ENCODE results near the gene KCNQ1. TPM values are rescaled to one million over a fixed set of nuclear protein-coding genes. Genes with fewer than 3 reads are reported as not detected.

KCNQ1 gene
- total and polyA plus RNA-seq, 9 of the 15 experiments (the other 6 are each of a cell fraction or from before 2014, with no cell fraction given) = 0.44 TPM; not detected in 8

GRCh38 chr11:2461253-2461955 is 16.6 kb downstream of the KCNQ1 start:
- ChIA-PET POLR2A (interaction anchor here (0.7 kb wide), 1 partner anchor 21 kb away, joined by 3 read pairs; no protein-coding TSS in a partner anchor), CTCF (ENCODE audit: low intra/inter-chr PET ratio) (no interaction called here)
- Histone ChIP-seq H4K20me1 (replicated peaks; ENCODE audit: control insufficient read depth, insufficient read depth, low read length) (peaks cover 8% of the 10 kb centered on the region; the same call in 1 of the 2 replicates), H3K4me2 (ENCODE audit: insufficient read depth, low read length) (no peak overlapping the region), H3K9ac (ENCODE audit: insufficient read depth in 1 of 2, low read depth in 2 of 2, low read length in 2 of 2) (peak overlapping the region in 1 of 2 experiments; percentile 17; a peak in 1 of 4 replicates), H3K9me1 (ENCODE audit: control insufficient read depth, insufficient read depth, low read length) (no peaks in the 10 kb centered on the region), H3K27me3 (ENCODE audit: control insufficient read depth in 2 of 2, insufficient read depth in 2 of 2, low read length in 2 of 2) (peaks cover 10 to 54% of the 10 kb centered on the region in 2 experiments; a peak in 4 of 5 replicates), H3K4me3 (no peak overlapping the region), H3K27ac (ENCODE audit: extremely low read depth, low read depth, low read length) (no peak overlapping the region), H3K36me3 (ENCODE audit: control insufficient read depth, insufficient read depth, low read length) (no peaks in the 10 kb centered on the region), H2AFZ (ENCODE audit: low read depth, low read length) (no peak overlapping the region), H3K9me3 (replicated peaks; ENCODE audit: control insufficient read depth, insufficient read depth, low read depth, low read length) (no peaks in the 10 kb centered on the region), H3K4me1 (replicated peaks in 1 of 2; ENCODE audit: control insufficient read depth in 2 of 2, insufficient read depth in 2 of 2, low read length in 2 of 2) (peaks cover 0 to 27% of the 10 kb centered on the region in 2 experiments; a peak in 2 of 5 replicates), H3K79me2 (ENCODE audit: control insufficient read depth, insufficient read depth, low read length) (no peaks in the 10 kb centered on the region)
- intact Hi-C loops (cut with micrococcal nuclease) (no loop called here), in situ Hi-C loops (cut with MboI) (no loop called here)
- FAIRE-seq (peak; percentile 40), DNase-seq (ENCODE audit: extremely low read depth in 1 of 4, low spot score in 3 of 4) (peak in 3 of 4 experiments; percentile 27 to 49 (median 44)), ATAC-seq (peak; percentile 66)
- TF ChIP-seq HMGN3 (IDR thresholded peaks at IDR 0.05; ENCODE audit: borderline replicate concordance, extremely low read depth, insufficient read length, low read depth, low read length) = no peak
- no peak for TF ChIP-seq RBM17 (IDR thresholded peaks at IDR 0.05; ENCODE audit: borderline replicate concordance, low read depth, low read length)
- TF ChIP-seq ZBTB2 (IDR thresholded peaks at IDR 0.05) = no peak
- TF ChIP-seq VEZF1 (CRISPR knock-in tag; IDR thresholded peaks at IDR 0.05) = peak; percentile 53; the same call in 1 of the 2 replicates
- no TSS peak for BruUV-seq (replicated peaks)
- 2% methylated on average over 14 of the region's 17 CpGs for WGBS (ENCODE audit: insufficient coverage, low coverage, missing lambda C conversion rate)
